ENCODE results near the gene VTCN1.

DNA sequence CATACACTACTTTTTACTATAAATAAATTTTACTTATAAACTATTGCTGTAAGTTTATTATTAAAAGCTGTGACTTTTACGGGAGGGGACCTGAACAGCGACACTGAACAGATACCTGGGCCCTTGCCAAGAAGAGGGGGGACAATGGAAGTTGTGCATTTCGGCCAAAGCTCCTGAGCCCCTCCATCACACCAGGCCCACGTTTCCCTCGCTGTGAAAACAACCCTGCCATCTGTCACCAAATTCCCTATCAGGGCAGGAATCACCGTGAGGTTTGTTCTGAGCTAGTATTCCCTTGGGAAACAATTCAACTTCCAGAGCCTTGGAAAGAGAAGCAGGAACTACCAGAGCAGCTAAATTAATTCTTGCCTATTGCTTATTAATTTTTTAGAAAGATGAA is 37.0 kb downstream of the VTCN1 start:
- no peak for TF ChIP-seq CTCF (conservative IDR thresholded peaks at IDR 0.05 in 1 of 2, IDR thresholded peaks at IDR 0.05 in 1 of 2; ENCODE audit: extremely low read depth in 1 of 2, insufficient read depth in 1 of 2, low read depth in 1 of 2, low read length in 2 of 2)
- no peak for TF ChIP-seq EZH2 (IDR thresholded peaks at IDR 0.05; ENCODE audit: borderline replicate concordance, low read length)
